CD4-positive, alpha-beta T cell treated with Interleukin-15 for 4 hours (primary cell): ENCODE data around the gene COL4A6.
"Not testable (repeated sequence)": the region's sequence is repeated elsewhere in the genome, so short reads cannot be mapped to it uniquely, and the experiment has no call there.

Experiments used
- DNase-seq: peaks from one replicate; pipeline ENCODE4 v3.0.0-alpha.2; 2020; ENCODE audit warnings: low spot score

COL4A6 gene

DNA sequence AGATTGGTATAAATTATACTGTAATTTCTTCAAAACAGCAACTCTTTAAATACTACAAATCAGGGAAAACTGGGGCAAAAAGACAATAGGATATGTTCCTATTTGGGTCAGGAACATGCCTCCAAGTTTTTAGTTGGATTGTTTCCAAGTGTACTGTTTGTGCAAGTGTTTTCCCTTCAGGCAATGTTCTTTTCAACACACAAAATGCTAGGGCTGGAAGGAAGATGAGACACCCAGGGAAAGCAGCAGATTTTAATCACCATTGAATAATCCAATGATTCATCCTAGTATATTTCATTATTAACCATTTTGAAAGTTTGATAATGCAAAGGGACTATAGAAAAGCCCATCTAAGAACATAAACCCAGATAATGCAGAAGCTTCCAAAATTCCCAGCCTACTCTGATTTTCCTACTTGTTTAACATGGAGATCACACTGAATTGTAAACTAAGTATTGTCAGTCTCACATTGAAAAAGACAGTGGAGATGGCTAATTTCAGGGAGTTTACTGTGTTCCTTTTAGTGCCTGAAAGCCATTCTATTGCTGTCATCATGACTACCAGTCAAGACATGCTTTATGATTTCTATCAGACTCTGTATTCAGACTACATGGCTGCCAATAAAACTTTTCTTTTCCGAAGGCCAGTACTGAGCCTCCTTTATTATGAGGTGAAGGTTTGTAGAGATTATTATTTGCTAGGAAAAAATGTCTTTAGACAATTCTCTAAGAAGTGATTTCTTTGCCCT, 38.6 kb downstream of the COL4A6 start:
- no peak for DNase-seq

DNA sequence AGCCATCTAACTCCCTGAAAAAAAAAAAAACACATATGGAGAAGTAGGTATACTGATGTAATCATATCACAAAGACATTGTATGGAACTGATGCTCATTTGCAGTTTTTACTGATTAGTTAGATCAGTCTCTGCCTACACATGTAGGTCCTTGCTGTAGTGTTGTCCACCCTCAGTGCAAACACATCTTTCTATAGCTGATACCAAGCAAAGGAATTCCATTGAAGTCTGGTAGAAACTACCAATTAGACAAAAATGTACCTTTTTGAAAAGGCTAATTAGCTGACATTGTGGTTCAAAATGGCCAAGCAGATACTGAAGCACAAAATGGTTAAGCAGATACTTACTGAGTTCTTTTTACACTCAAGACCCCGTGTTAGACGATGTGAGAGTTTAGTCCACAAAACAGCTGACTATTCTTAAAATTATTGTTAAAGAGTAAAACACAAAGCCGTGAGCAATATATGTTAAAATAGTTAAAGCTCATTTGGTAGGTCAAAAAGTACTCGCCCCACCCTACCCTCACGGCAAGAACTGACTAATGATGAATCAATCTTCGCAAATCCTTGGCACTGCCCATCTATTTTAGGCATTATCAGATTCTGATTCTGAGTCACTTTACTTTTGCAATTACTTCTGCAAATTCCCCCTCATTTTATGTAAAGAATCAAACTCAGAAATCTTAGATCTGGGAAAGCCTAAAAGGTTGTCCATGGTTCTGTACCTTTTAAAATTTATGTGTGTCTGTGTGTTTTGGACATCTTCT, 40.4 kb downstream of the COL4A6 start:
- no peak for DNase-seq

DNA sequence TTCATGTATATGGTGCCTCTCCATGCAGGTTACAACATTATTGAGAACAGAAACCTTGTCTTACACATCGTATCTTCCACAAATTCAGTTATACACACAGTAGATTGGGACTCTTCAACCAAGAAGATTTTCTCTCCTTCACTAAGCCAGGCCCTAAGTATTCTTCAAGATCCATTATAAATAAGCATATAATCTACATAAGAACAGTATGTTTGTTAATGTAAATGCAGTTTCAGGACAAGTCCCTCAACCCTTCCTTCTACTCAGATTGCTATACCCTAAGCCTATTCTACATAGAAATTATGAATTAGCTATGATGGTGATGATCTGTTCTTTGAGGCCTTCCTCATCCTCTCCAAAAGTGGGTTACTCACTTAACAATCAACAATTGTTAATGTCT, 41.2 kb downstream of the COL4A6 start:
- no peak for DNase-seq

DNA sequence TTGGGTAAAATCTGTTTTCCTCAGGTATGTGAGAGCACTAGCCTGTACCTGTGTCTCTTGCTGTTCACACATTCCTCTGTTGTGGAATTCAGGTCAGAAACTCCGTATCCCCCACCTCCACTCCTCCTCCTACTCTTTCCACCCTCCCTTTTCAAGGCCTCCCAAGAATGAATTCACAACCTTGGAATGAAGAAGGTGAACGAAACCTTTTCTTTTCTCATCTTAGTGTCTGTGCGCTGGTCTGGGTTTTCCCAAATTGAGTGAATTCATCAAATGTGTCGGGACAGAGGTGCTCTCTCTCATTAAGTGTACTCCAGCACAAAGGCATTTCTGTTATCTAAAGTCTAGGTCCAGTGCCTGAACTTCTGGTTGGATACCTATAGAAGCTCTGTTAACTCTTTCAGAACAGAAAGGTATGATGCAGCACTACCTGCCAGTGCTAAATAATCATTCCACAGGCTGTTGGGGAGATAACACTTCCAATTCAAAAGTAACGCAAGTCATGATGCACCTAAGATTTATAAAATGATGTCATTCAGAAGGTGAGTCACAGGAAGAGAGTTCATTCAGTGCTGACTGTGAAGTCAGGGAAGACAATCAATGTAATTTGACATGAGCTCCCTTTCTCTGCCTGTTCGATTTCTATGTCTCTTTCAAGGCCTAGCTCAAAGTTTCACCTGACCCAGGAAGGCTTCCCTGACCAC, 41.9 kb downstream of the COL4A6 start:
- DNase-seq: no peak

DNA sequence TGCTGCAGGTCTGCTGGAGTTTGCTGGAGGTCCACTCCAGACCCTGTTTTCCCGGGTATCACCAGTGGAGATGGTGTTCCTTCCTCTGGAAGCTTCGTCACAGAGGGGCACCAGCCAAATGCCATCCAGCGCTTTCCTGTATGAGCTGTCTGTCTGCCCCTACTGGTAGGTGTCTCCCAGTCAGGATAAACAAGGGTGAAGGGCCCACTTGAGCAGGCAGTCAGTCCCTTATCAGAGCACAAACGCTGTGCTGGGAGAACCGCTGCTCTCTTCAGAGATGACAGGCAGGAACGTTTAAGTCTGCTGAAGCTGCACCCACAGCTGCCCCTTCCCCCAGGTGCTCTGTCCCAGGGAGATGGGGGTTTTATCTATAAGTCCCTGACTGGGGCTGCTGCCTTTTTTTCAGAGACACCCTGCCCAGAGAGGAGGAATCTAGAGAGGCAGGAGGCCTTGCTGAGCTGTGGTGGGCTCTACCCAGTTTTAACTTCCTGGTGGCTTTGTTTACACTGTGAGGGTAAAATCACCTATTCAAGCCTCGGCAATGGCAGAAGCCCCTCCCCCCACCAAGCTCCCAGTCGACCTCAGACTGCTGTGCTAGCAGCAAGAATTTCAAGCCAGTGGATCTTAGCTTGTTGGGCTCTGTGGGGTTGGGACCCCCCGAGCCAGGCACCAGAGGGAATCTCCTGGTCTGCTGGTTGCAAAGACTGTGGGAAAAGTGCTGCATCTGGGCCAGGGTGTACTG, 47.1 kb downstream of the COL4A6 start:
- DNase-seq: not testable (repeated sequence)

DNA sequence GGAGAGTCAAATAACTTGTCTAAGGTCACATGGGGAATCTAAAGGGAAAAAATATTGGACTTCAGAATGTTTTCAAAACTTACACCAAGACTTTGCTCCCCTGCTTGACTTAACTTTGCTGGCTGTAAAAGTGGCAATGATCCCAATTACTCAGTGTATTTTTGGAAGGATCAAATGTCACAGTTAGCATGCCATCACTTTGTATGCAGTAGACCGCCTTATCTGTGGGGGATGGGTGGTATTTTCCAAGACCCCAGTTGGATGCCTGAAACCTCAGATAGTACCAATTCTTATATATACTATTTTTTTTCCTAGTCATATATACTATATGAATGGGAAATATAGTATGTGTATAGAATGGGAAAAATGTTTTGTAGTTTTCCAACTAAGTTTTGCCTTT, 53.4 kb downstream of the COL4A6 start:
- no peak for DNase-seq

DNA sequence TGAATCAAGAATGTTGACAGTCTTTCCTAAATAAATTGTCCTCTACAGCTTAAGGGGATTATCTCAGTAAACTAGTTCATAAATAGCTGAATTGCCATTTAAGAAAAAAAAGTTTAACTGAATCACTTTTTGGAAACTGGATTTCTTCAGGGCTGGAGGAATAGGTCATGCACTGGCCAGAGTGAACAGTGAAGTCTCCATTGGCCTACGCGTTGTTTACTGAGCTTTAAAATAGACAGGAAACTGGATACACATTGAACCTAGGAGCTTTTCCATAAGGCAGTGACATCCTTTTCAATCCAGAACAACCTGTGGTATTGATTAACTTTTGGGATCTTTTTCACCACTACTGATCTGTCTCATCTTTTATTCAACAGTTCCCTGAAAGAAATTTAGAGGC, 58.0 kb downstream of the COL4A6 start:
- DNase-seq: no peak

DNA sequence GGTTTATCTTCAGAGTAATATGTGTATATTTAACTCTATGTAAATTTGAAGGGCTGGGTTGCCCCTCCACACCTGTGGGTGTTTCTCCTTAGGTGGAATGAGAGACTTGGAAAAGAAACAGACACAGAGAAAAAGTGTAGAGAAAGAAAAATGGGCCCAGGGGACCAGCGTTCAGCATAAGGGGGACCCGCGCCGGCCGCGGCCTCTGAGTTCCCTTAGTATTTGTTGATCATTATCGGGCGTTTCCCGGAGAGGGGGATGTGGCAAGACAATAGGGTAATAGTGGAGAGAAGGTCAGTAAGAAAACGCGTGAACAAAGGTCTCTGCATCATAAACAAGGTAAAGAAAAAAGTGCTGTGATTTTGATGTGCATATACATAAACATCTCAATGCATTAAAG, 61.4 kb downstream of the COL4A6 start:
- DNase-seq: not testable (repeated sequence)

DNA sequence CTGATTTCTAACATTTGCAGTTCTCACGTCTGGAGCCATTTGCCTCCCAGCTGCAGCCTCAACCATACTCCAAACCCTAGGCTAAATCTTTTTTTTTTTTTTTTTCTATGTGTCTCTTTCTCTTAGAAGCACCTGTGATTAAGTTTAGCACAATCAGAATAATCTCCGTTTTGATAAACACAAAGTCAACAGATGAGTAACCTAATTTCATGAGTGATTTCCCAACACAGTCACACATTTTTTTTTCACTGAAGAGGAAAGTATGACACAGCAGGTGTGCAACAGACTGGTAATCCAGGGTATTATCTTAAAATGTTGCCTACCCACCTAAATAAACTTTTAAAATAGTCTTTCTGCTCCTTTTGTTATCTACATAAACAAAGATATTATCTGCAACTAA, 62.6 kb downstream of the COL4A6 start:
- not testable (repeated sequence) for DNase-seq

DNA sequence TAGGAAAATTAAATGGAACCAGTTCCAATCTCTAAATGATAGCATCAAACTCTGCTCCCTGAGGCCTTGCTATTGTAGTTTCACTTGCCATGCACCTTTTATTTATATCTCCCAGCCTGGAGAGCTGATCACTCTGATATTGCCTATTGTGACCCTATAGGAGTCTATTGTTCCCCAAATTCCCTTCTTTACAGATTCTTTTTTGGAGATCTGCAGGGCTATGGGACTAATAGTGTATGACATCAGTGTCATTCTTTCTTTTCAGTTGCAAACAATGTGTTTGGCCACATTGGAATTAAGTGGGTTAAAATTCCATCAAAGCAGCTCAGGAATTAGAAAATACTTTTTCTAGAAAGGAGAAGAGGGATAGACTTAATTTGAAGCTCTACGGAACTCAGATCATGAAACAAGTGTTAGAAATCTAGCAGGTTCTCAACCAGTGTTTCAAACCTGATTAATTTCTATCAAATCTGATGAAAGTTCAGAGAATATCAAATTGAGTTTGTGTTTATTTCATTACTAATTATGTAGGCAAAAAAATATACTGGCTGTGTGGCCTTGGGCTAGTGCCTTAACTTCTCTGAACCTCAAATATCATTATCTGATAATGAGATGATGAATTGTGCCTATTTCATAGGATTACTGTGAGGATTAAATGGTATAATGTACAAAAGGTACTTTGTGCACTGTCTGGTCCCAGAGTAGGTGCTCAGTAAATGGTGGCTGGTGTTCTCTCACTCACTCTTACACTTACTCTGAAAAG, 71.4 kb downstream of the COL4A6 start:
- DNase-seq: no peak

DNA sequence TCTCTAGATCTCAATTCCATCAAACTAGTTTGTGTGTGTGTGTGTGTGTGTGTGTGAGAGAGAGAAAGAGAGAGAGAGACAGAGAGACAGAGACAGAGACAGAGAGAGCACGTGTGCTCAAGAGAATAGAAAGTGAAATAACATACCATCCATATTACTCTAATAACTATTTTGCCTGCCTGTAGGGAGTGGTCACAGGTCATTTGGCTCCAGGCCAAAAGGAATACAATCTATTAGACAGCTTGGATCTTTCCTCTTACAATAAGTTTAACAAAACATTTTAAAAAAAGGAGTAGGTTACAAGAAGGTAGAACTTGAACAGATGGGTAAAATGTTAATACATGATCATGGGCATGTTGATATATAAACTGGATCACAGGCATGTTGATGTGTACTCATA, 76.2 kb downstream of the COL4A6 start:
- DNase-seq: no peak

DNA sequence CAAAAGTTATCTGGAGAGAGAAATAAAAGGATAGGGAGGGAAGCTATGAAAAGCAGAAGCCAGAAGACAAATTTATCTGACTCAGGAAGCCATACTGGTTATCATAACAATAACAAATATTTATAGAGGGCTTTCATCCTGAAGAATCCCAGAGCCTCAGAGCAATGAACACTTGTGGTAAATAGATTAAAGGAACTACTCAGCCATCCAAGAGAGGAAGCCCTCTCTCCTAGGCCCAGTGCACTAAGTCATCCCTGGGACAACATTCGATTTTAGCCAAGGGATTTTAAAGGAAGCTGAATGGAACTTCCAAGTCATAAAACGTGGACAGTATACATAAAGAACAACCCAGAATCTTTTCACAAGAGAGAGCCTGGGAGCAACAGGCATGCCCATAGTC, 76.9 kb downstream of the COL4A6 start:
- DNase-seq: no peak

DNA sequence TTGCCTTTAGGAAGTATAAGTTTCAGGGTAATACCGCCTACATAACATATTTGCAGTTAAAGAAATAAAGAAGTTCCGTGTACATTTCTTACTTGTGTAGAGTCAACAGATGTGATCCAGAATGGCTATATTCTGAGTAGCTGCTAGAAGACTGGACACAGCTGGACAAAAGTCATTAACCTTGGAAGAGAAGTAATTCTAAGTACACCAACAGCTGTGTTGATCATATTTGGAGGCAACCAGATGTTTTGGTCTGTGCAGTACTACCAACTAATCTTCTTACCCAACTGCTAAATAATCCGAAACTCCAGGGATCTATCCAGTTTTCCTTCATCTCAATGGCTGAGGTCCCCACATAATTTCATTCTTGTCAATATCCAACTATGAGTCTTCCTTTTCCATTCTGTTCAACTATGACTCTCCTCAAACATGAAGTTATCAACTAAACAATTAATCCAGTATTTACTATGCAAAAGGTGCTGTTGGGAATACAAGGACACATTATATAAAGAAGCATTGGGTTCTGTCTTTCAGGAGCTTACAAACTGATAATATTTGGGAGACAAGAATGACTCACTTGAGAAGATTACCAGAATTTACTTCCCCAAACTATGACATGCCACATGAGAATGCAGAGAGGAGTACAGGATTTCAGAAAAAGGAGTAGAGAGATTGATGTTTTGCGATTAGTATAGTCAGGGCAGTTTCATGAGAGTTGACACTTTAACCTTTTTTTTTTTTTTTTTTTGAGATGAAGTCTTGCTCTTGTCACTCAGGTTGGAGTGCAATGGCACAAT, 78.2 kb downstream of the COL4A6 start:
- DNase-seq: no peak

DNA sequence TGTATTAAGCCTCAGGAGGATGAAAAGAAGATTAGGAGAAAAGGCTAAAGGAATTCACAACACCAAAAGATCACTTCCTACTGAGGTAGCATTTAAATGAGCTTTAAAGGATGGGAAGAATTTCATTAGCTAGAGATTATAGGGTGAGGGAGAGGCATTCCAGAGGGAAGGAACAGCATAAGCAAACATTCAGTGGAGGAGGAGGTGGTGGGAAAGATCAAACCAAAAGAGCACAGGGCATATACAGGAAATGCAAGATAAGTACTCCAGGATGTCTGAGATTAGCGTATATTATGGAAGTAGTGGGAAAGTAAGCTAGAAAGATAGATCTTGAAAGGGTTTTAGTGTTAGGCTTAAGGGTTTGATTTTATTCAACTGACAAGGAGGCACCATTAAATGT, 84.8 kb downstream of the COL4A6 start:
- DNase-seq: no peak

DNA sequence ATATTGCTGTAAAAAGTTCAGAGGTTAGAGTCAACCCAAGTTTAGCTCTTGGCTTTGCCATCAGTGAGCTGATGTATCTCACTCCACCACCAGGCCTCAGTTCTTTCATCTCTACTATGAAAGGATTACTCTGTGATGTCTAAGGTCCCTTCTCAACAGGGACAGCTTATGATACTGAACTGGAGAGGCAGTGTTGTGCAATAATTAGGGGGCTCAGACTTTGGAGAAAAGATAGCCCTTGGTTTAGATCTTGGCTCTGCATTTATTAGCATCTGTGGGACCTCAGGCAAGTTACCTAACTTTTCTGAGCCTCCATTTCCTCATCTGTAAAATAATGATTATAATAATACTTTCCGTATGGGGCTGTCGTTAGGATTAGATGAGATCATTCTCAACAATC, 89.0 kb downstream of the COL4A6 start:
- DNase-seq: no peak

DNA sequence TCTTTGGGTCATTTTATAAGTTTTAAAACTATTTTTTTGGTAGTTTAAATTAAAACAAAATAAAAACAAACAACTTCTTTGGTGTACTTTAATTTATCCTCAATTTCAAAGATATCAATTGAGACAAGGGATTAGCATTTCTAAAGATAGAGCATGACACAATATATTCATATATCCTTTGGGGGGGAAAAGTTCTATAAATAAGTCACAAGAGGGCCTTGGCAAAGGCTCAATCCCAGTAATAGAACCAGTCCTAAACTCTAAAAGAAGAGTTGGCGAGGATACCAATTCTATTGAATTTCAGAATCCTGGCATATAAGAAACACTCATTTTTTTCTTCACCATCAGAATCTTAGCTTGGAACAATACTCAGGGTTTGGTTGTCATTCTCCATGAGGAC, 89.7 kb downstream of the COL4A6 start:
- DNase-seq: no peak

DNA sequence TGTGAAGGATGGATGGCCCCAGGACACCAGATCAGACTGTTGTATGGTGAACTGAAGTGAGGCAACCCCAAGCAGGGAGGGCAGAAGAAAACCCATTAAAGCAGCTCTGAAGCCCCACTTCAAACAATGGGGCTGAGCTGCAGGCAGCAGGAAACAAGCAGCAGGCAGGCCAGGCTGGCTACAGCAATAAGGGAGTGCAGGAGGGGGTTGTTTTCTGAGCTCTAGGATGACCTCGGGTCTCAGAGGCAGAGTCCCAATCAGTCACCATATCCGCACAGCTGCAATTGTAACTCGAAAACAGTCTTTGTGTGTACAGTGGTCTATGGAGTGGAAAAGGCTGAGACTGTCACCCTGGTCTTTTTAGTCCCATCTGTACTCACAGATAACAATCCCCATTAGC, 90.4 kb downstream of the COL4A6 start:
- DNase-seq: no peak

DNA sequence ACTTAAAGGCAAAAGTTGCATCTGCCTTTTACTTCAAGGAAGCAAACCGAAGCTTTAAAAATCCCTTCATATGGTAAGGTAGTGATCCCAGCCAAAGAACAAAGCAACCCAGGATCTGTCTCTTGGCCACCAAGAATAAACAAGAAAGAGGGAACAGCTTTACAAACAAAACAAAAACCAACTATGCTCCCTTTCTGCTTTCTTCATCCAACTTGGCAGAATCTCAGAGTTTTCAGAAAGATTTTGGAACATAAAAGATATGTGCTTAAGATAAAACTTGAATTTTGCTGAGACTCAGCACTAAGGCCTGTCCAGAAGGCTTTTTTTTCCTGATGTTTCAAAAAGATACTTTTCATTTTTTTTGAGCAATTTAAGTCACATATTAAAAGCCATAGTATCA, 94.0 kb downstream of the COL4A6 start:
- DNase-seq: no peak

DNA sequence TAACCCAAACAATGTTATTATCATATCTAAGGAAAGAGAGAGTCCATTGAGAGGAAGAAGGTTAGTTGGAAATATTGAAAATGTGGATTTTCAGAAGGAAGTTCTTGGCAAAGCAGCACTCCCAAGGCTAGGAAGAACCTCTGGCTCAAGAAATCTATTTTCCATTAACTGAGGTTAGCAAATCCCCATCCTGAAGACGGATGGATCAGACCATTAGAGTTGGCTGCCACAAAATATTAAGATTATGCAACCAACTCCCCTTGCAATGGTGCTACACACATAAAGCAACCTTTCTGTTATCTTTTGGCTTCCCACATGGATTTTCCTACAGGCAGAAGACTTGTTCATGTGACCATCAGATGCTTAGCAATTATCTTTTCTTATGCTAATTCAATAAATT, 96.3 kb downstream of the COL4A6 start:
- no peak for DNase-seq

DNA sequence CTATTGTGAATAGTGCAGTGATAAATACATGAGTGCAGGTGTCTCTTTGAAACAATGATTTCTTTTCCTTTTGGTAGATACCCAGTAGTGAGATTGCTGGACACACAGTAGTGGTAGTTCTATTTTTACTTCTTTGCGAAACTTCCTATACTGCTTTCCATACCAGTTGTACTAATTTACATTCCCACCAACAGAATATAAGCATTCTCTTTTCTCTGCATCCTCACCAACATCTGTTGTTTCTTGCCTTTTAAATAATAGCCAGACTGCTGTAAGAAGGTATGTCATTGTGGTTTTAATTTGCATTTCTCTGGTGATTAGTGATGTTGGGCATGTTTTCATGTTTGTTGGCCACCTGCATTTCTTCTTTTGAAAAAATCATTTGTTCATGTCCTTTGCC, 105.9 kb downstream of the COL4A6 start:
- no peak for DNase-seq
